NCI-H2107 treated with DMSO at 0.1 percent for 48 hours (cell line): ENCODE data around the gene CUX1.
"Not testable (repeated sequence)": the region's sequence is repeated elsewhere in the genome, so short reads cannot be mapped to it uniquely, and the experiment has no call there.

Experiments used
- DNase-seq: peaks from one replicate; lab custom pipeline; 2025; ENCODE audit not compliant: unreplicated experiment; lab: John Stamatoyannopoulos, UW

Gene CUX1

GRCh38 chr7:101792682-101793071, 24.7 kb upstream of the CUX1 start:
- DNase-seq, result not testable (repeated sequence)

- DNase-seq, result no peak
Measured at GRCh38 chr7:101795461-101795860, 22.0 kb upstream of the CUX1 start.

- DNase-seq, result not testable (repeated sequence)
Measured at GRCh38 chr7:101798173-101798572, 19.3 kb upstream of the CUX1 start.

GRCh38 chr7:101803203-101804087, 14.0 kb upstream of the CUX1 start:
- DNase-seq, result no peak

GRCh38 chr7:101804088-101804963, 13.1 kb upstream of the CUX1 start:
- no peak for DNase-seq

GRCh38 chr7:101804967-101805366, 12.5 kb upstream of the CUX1 start:
- no peak for DNase-seq

GRCh38 chr7:101812595-101812994, 4.8 kb upstream of the CUX1 start:
- no peak for DNase-seq

GRCh38 chr7:101813402-101814019, 3.9 kb upstream of the CUX1 start:
- DNase-seq, result no peak

- DNase-seq, result no peak
Measured at GRCh38 chr7:101814081-101814990, 3.1 kb upstream of the CUX1 start.

GRCh38 chr7:101814991-101815825, 2.2 kb upstream of the CUX1 start:
- DNase-seq, result no peak

GRCh38 chr7:101815826-101816594, 1.4 kb upstream of the CUX1 start:
- peak; percentile 65 for DNase-seq

GRCh38 chr7:101816595-101817470, 593 bp upstream of the CUX1 start:
- no peak for DNase-seq

GRCh38 chr7:101818287-101819071, 1.1 kb downstream of the CUX1 start:
- no peak for DNase-seq

GRCh38 chr7:101819183-101819582, 1.8 kb downstream of the CUX1 start:
- DNase-seq, result no peak

GRCh38 chr7:101819913-101820522, 2.6 kb downstream of the CUX1 start:
- no peak for DNase-seq

- DNase-seq, result no peak
Measured at GRCh38 chr7:101820703-101821102, 3.3 kb downstream of the CUX1 start.

- not testable (repeated sequence) for DNase-seq
Measured at GRCh38 chr7:101822632-101823031, 5.2 kb downstream of the CUX1 start.
